B cell (primary cell): Measurements from ENCODE around the gene SCFD2.

Experiments
- CTCF ChIP-seq: fragments of 200-600 bp; IDR thresholded peaks from one replicate; pipeline ENCODE4 v1.8.0; 2022; ENCODE audit warnings: antibody characterized with exemption, mild to moderate bottlenecking
- EZH2 ChIP-seq: IDR thresholded peaks from 2 replicates; pipeline ENCODE4 v1.6.1; 2012; ENCODE audit warnings: borderline replicate concordance, low read depth, mild to moderate bottlenecking, moderate library complexity, low read length; ENCODE audit not compliant: insufficient read depth, poor library complexity, severe bottlenecking

GRCh38 chr4:52823702-52824092 lies 542.2 kb downstream of the SCFD2 start:
- TF ChIP-seq CTCF = no peak
- no peak for TF ChIP-seq EZH2
